Esophagus (tissue), 2 donors: ENCODE measurements around the gene ZNF473. TPM values are rescaled to one million over a fixed set of nuclear protein-coding genes. Genes with fewer than 3 reads are reported as not detected.
"Not testable (repeated sequence)": the region's sequence is repeated elsewhere in the genome, so short reads cannot be mapped to it uniquely, and the experiment has no call there.

Source experiments
- H3K27ac ChIP-seq, 2 donors: one replicate each; pipeline ENCODE4 v1.5.1; 2013; ENCODE audit warnings: low read depth in 2 of 2, mild to moderate bottlenecking in 2 of 2, inconsistent platforms in 1 of 2, low read length in 1 of 2, moderate library complexity in 1 of 2
- H3K27me3 ChIP-seq, 2 donors: one replicate each; pipeline ENCODE4 v1.6.1; 2013; ENCODE audit warnings: low read length in 2 of 2, control low read depth in 1 of 2, mild to moderate bottlenecking in 1 of 2; ENCODE audit not compliant: insufficient read depth in 2 of 2, control insufficient read depth in 1 of 2
- H3K36me3 ChIP-seq, 2 donors: one replicate each; pipeline ENCODE4 v1.6.1; 2013; ENCODE audit warnings: low read length in 1 of 2; ENCODE audit not compliant: control insufficient read depth in 2 of 2, insufficient read depth in 2 of 2
- H3K4me1 ChIP-seq, 2 donors: one replicate each; pipeline ENCODE4 v1.6.1; 2013; ENCODE audit warnings: low read length in 1 of 2; ENCODE audit not compliant: control insufficient read depth in 2 of 2, insufficient read depth in 2 of 2
- H3K4me3 ChIP-seq, 2 donors: one replicate each; pipeline ENCODE4 v1.5.1; 2013; ENCODE audit warnings: low read length in 2 of 2, mild to moderate bottlenecking in 2 of 2, low read depth in 1 of 2, moderate library complexity in 1 of 2
- H3K9me3 ChIP-seq, 2 donors: one replicate each; pipeline ENCODE4 v1.6.1; 2013; ENCODE audit warnings: mild to moderate bottlenecking in 2 of 2, low read depth in 1 of 2, low read length in 1 of 2, moderate library complexity in 1 of 2; ENCODE audit not compliant: control insufficient read depth in 2 of 2, insufficient read depth in 1 of 2
- WGBS, 2 donors: extraction: QIAGEN DNeasy Blood & Tissue Kit; methylation state at CpG; one replicate each; pipeline ENCODE4 v1.1.7; 2013; 5-methylcytosine and 5-hydroxymethylcytosine counted together
- polyA plus RNA-seq, 2 donors: library from polyadenylated mRNA; stranded (reverse); fragments of 200-250 nt; gene quantifications; one replicate each; pipeline ENCODE4 v1.2.3, GENCODE V29; 2013
- donor health status: healthy with polysubstance abuse.
- donor health status: Bipolar disorder and iron deficiency.

The ZNF473 gene
- polyA plus RNA-seq, 2 donors = 1.8 to 1.9 TPM

- no peaks in the 10 kb centered on the region for H3K4me1 ChIP-seq
- WGBS, 2 donors = 86 to 93% methylated on average over 2 of the region's 2 CpGs
- H3K27me3 ChIP-seq = no peaks in the 10 kb centered on the region
- H3K27ac ChIP-seq = no peak overlapping the region
- no peak overlapping the region for H3K4me3 ChIP-seq
- H3K9me3 ChIP-seq = peaks cover 16 to 24% of the 10 kb centered on the region in 2 donors
- no peaks in the 10 kb centered on the region for H3K36me3 ChIP-seq
These were observed 32.6 kb downstream of the ZNF473 start for GRCh38 chr19:50058425-50058824.

- Histone ChIP-seq H3K4me3 (no peak overlapping the region), H3K4me1 (no peaks in the 10 kb centered on the region), H3K27me3 (no peaks in the 10 kb centered on the region), H3K27ac (no peak overlapping the region), H3K9me3 (peaks cover 16 to 24% of the 10 kb centered on the region in 2 donors), H3K36me3 (no peaks in the 10 kb centered on the region)
- WGBS, 2 donors = 80 to 88% methylated on average over 6 of the region's 6 CpGs
These were observed 33.2 kb downstream of the ZNF473 start for GRCh38 chr19:50059045-50059444.

- Histone ChIP-seq H3K27me3 (no peaks in the 10 kb centered on the region), H3K27ac (no peak overlapping the region), H3K4me3 (no peak overlapping the region), H3K36me3 (no peaks in the 10 kb centered on the region), H3K4me1 (no peaks in the 10 kb centered on the region), H3K9me3 (peaks cover 16 to 24% of the 10 kb centered on the region in 2 donors)
- 85 to 89% methylated on average over 15 of the region's 15 CpGs for WGBS, 2 donors
These were observed 34.3 kb downstream of the ZNF473 start for GRCh38 chr19:50060107-50060506.

- Histone ChIP-seq H3K4me1 (no peaks in the 10 kb centered on the region), H3K27ac (no peak overlapping the region), H3K9me3 (peaks cover 16 to 24% of the 10 kb centered on the region in 2 donors), H3K4me3 (no peak overlapping the region), H3K27me3 (no peaks in the 10 kb centered on the region), H3K36me3 (no peaks in the 10 kb centered on the region)
- WGBS, 2 donors = 59 to 67% methylated on average over 5 of the region's 5 CpGs
These were observed 35.8 kb downstream of the ZNF473 start for GRCh38 chr19:50061650-50062049.

GRCh38 chr19:50065938-50066337 is 40.1 kb downstream of the ZNF473 start:
- Histone ChIP-seq H3K4me3 (no peak overlapping the region), H3K27ac (no peak overlapping the region), H3K4me1 (no peaks in the 10 kb centered on the region), H3K9me3 (no peaks in the 10 kb centered on the region), H3K27me3 (no peaks in the 10 kb centered on the region), H3K36me3 (no peaks in the 10 kb centered on the region)
- 82 to 87% methylated on average over 10 of the region's 10 CpGs for WGBS, 2 donors

GRCh38 chr19:50067575-50067974 is 41.8 kb downstream of the ZNF473 start:
- WGBS, 2 donors = 68 to 71% methylated on average over 6 of the region's 6 CpGs
- Histone ChIP-seq H3K9me3 (no peaks in the 10 kb centered on the region), H3K27me3 (no peaks in the 10 kb centered on the region), H3K36me3 (no peaks in the 10 kb centered on the region), H3K4me3 (no peak overlapping the region), H3K4me1 (no peaks in the 10 kb centered on the region), H3K27ac (no peak overlapping the region)

GRCh38 chr19:50068382-50068781 is 42.6 kb downstream of the ZNF473 start:
- not testable (repeated sequence) for H3K27ac ChIP-seq, H3K27me3 ChIP-seq, H3K4me3 ChIP-seq, H3K36me3 ChIP-seq, H3K4me1 ChIP-seq, H3K9me3 ChIP-seq
- WGBS, 2 donors = 82% methylated on average over 5 of the region's 5 CpGs

- H3K4me1 ChIP-seq, H3K4me3 ChIP-seq, H3K9me3 ChIP-seq, H3K36me3 ChIP-seq, H3K27me3 ChIP-seq, H3K27ac ChIP-seq: not testable (repeated sequence)
- WGBS, 2 donors = 48 to 58% methylated on average over 1 to 4 of the region's 8 CpGs
These were observed 49.3 kb downstream of the ZNF473 start for GRCh38 chr19:50075076-50075475.

- H3K27ac ChIP-seq, H3K9me3 ChIP-seq, H3K4me3 ChIP-seq, H3K36me3 ChIP-seq, H3K27me3 ChIP-seq, H3K4me1 ChIP-seq: not testable (repeated sequence)
- WGBS, 2 donors = 65 to 74% methylated on average over 10 to 13 of the region's 14 CpGs
These were observed 50.0 kb downstream of the ZNF473 start for GRCh38 chr19:50075644-50076372.

- H3K36me3 ChIP-seq, H3K27ac ChIP-seq, H3K4me1 ChIP-seq, H3K4me3 ChIP-seq, H3K9me3 ChIP-seq, H3K27me3 ChIP-seq: not testable (repeated sequence)
- 71 to 76% methylated on average over 9 to 10 of the region's 10 CpGs for WGBS, 2 donors
These were observed 51.0 kb downstream of the ZNF473 start for GRCh38 chr19:50076581-50077355.
